ENCODE results near the gene KANSL3.
"Not testable (repeated sequence)": the region's sequence is repeated elsewhere in the genome, so short reads cannot be mapped to it uniquely, and the experiment has no call there.

Gene KANSL3

GRCh38 chr2:96638144-96639121 lies at the start of gene KANSL3:
Gene KANSL3, minus strand, starts transcription at chr2:96638312. Its CDS starts 1,177 bp downstream, at chr2:96637135.
- peak; percentile 77 to 79 for DNase-seq (ENCODE audit: low read depth in 2 of 2)

- no peak for DNase-seq (ENCODE audit: low read depth in 2 of 2)
These were observed 49.2 kb upstream of the KANSL3 start for GRCh38 chr2:96687266-96687665.

GRCh38 chr2:96685577-96686459 lies 47.7 kb upstream of the KANSL3 start:
- DNase-seq (ENCODE audit: low read depth in 2 of 2), result no peak

GRCh38 chr2:96684883-96685576 lies 46.9 kb upstream of the KANSL3 start:
- no peak for DNase-seq (ENCODE audit: low read depth in 2 of 2)

- DNase-seq (ENCODE audit: low read depth in 2 of 2), result no peak
These were observed 46.1 kb upstream of the KANSL3 start for GRCh38 chr2:96683972-96684820.

- DNase-seq (ENCODE audit: low read depth in 2 of 2), result no peak
These were observed 45.2 kb upstream of the KANSL3 start for GRCh38 chr2:96683307-96683706.

GRCh38 chr2:96681540-96681939 lies 43.4 kb upstream of the KANSL3 start:
- DNase-seq (ENCODE audit: low read depth in 2 of 2), result no peak

- DNase-seq (ENCODE audit: low read depth in 2 of 2), result no peak
These were observed 42.5 kb upstream of the KANSL3 start for GRCh38 chr2:96680561-96681141.

GRCh38 chr2:96679848-96680247 lies 41.7 kb upstream of the KANSL3 start:
- DNase-seq (ENCODE audit: low read depth in 2 of 2), result no peak

- no peak for DNase-seq (ENCODE audit: low read depth in 2 of 2)
These were observed 31.6 kb upstream of the KANSL3 start for GRCh38 chr2:96669539-96670215.

GRCh38 chr2:96668771-96669170 lies 30.7 kb upstream of the KANSL3 start:
- DNase-seq (ENCODE audit: low read depth in 2 of 2), result no peak

- not testable (repeated sequence) for DNase-seq (ENCODE audit: low read depth in 2 of 2)
These were observed 27.6 kb upstream of the KANSL3 start for GRCh38 chr2:96665717-96666116.

- DNase-seq (ENCODE audit: low read depth in 2 of 2), result no peak
These were observed 27.0 kb upstream of the KANSL3 start for GRCh38 chr2:96665083-96665569.

- no peak for DNase-seq (ENCODE audit: low read depth in 2 of 2)
These were observed 26.3 kb upstream of the KANSL3 start for GRCh38 chr2:96664366-96664925.

GRCh38 chr2:96663829-96664228 lies 25.7 kb upstream of the KANSL3 start:
- no peak for DNase-seq (ENCODE audit: low read depth in 2 of 2)

- no peak for DNase-seq (ENCODE audit: low read depth in 2 of 2)
These were observed 25.1 kb upstream of the KANSL3 start for GRCh38 chr2:96663177-96663576.

GRCh38 chr2:96662360-96662759 lies 24.2 kb upstream of the KANSL3 start:
- DNase-seq (ENCODE audit: low read depth in 2 of 2), result no peak

GRCh38 chr2:96661324-96661723 lies 23.2 kb upstream of the KANSL3 start:
- DNase-seq (ENCODE audit: low read depth in 2 of 2), result no peak

GRCh38 chr2:96656540-96656939 lies 18.4 kb upstream of the KANSL3 start:
- no peak for DNase-seq (ENCODE audit: low read depth in 2 of 2)
